Stimulated activated CD4-positive, alpha-beta T cell treated with anti-CD3 and anti-CD28 coated beads, Interleukin-4, amount 100 ng/mL, for 4 hours (primary cell): ENCODE measurements around the gene KASH5.
"Not testable (repeated sequence)": the region's sequence is repeated elsewhere in the genome, so short reads cannot be mapped to it uniquely, and the experiment has no call there.

Source experiments
- DNase-seq, 2 experiments: peaks; one replicate each; pipeline ENCODE4 v3.0.0-alpha.2; 2020

The KASH5 gene

DNA sequence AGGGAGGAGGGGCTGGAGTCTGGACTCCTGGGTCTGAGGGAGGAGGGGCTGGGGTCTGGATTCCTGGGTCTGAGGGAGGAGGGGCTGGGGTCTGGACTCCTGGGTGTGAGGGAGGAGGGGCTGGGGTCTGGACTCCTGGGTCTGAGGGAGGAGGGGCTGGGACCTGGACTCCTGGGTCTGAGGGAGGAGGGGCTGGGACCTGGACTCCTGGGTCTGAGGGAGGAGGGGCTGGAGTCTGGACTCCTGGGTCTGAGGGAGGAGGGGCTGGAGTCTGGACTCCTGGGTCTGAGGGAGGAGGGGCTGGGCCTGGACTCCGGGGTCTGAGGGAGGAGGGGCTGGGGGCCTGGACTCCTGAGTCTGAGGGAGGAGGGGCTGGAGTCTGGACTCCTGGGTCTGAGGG lies 73.1 kb downstream of the KASH5 start:
- DNase-seq: not testable (repeated sequence)

DNA sequence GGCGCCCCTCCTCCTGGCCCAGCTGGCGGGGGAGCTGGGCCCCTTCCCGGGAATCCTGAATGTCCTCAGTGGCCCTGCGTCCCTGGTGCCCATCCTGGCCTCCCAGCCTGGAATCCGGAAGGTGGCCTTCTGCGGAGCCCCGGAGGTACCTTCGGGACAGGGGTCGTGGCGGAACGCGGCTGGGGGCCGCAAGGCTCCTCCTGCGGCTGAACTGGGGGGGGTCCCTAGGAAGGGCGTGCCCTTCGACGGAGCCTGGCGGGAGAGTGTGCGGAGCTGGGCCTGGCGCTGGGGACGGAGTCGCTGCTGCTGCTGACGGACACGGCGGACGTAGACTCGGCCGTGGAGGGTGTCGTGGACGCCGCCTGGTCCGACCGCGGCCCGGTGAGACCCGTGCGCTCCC lies 73.6 kb downstream of the KASH5 start:
- DNase-seq: no peak

DNA sequence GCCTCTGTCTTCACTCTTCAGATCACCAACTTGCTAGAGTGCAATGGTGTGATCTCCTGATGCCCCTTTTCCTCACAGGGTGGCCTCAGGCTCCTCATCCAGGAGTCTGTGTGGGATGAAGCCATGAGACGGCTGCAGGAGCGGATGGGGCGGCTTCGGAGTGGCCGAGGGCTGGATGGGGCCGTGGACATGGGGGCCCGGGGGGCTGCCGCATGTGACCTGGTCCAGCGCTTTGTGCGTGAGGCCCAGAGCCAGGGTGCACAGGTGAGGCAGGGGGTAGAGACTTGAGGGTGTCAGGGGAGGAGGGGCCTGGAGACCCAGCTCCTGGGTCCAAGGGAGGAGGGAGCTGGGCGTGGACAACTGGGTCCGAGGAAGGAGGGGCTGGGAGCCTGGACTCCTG lies 74.4 kb downstream of the KASH5 start:
- no peak for DNase-seq

DNA sequence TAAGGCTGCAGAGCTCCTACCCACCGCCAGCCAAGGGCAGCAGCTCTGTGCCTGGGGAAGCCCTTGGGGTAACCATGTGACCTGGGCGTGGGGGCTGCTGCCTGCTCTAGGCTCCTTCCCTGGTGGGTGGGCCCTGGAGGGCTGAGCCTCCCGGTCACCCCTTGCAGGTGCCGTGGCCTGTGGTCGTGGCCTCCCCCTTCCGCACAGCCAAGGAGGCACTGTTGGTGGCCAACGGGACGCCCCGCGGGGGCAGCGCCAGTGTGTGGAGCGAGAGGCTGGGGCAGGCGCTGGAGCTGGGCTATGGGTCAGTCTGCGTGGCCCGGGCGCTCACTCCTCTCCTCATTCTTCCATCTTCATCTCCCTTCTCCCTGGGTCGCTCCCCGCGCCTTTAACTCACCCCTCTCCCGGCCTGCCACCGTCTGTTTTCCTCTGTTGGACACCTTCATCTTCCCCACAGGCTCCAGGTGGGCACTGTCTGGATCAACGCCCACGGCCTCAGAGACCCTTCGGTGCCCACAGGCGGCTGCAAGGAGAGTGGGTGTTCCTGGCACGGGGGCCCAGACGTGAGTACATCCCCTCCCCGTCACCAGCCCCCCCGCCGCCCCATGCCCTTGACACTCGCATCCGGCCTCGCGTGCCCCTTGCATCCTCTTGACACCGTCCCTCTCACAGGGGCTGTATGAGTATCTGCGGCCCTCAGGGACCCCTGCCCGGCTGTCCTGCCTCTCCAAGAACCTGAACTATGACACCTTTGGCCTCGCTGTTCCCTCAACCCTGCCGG lies 76.1 kb downstream of the KASH5 start:
- no peak for DNase-seq

DNA sequence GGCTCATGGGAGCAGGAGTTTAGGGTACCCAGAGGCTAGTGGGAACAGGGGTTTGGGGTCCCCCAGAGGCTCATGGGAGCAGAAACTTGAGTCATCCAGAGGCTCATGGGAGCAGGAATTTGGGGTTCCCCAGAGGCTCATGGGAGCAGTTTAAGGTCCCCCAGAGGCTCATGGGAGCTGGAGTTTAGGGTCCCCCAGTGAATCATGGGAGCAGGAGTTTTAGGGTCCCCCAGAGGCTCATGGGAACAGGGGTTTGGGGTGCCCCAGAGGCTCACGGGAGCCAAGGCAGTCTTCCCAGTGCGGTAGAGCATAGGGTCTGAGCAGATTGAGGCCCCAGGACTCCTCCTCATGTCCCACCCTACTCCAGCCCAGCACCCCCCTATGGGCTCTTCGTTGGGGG lies 77.3 kb downstream of the KASH5 start:
- DNase-seq: no peak
